PFSK-1 (cell line): ENCODE results near the gene HCFC1.

Experiments used
- POLR2AphosphoS5 ChIP-seq: IDR thresholded peaks from 2 replicates; pipeline ENCODE4 v1.6.1; 2012; ENCODE audit warnings: low read depth, mild to moderate bottlenecking, control low read depth, low read length, moderate library complexity
- REST ChIP-seq, 2 experiments: IDR thresholded peaks; 2 replicates each; pipeline versions ENCODE4 v1.6.1 to v1.8.0; 2011 to 2012; ENCODE audit warnings: low read depth in 2 of 2, low read length in 2 of 2, control low read depth in 1 of 2, inconsistent platforms in 1 of 2, mild to moderate bottlenecking in 1 of 2, moderate library complexity in 1 of 2; ENCODE audit not compliant: insufficient read depth in 1 of 2

GRCh38 chrX:153921511-153922446, 49.8 kb downstream of the HCFC1 start:
- TF ChIP-seq POLR2AphosphoS5 (no peak), REST (IDR thresholded peaks at IDR 0.05; ENCODE audit: insufficient read depth in 1 of 2, low read depth in 2 of 2, low read length in 2 of 2) (no peak)
